ENCODE results near the gene TRPV2.

DNA sequence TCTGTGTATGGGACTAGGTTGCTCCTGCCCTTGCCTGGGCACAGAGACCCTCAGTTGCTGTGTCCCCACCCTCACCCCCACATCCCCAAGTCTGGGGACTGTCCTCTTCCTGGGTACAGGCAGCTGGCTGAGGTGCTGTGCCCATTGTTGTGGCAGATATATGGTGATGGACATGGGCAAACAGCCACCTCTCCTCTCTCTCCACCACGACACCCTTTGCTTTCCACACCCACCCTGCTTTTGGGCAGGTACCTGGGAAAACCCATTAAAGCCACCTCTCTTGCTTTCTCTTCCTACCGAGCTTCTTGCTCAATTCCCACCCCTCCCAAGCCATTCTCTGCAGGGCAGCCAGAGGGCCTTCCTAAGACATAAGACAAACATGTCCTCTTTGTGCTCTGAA lies 21.7 kb downstream of the TRPV2 start:
- TF ChIP-seq POLR2AphosphoS5 (IDR thresholded peaks at IDR 0.05; ENCODE audit: low read depth) (no peak), STAT1 (IDR thresholded peaks at IDR 0.05; ENCODE audit: unreplicated experiment) (no peak), CREB1 (CRISPR knock-in tag; IDR thresholded peaks at IDR 0.05; ENCODE audit: low read depth) (no peak), EZH2 (IDR thresholded peaks at IDR 0.05; ENCODE audit: low read depth, unreplicated experiment) (no peak), EZH2phosphoT487 (IDR thresholded peaks at IDR 0.05; ENCODE audit: unreplicated experiment) (no peak), JUNB (IDR thresholded peaks at IDR 0.05; ENCODE audit: unreplicated experiment) (no peak), NANOG (IDR thresholded peaks at IDR 0.05; ENCODE audit: borderline replicate concordance) (no peak), ZNF114 (CRISPR knock-in tag; IDR thresholded peaks at IDR 0.05) (no peak)
- TF ChIP-seq, protein P1, sequence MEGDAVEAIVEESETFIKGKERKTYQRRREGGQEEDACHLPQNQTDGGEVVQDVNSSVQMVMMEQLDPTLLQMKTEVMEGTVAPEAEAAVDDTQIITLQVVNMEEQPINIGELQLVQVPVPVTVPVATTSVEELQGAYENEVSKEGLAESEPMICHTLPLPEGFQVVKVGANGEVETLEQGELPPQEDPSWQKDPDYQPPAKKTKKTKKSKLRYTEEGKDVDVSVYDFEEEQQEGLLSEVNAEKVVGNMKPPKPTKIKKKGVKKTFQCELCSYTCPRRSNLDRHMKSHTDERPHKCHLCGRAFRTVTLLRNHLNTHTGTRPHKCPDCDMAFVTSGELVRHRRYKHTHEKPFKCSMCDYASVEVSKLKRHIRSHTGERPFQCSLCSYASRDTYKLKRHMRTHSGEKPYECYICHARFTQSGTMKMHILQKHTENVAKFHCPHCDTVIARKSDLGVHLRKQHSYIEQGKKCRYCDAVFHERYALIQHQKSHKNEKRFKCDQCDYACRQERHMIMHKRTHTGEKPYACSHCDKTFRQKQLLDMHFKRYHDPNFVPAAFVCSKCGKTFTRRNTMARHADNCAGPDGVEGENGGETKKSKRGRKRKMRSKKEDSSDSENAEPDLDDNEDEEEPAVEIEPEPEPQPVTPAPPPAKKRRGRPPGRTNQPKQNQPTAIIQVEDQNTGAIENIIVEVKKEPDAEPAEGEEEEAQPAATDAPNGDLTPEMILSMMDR (conservative IDR thresholded peaks at IDR 0.05; ENCODE audit: low read depth in 2 of 2): no peak
- TF ChIP-seq, protein P2, sequence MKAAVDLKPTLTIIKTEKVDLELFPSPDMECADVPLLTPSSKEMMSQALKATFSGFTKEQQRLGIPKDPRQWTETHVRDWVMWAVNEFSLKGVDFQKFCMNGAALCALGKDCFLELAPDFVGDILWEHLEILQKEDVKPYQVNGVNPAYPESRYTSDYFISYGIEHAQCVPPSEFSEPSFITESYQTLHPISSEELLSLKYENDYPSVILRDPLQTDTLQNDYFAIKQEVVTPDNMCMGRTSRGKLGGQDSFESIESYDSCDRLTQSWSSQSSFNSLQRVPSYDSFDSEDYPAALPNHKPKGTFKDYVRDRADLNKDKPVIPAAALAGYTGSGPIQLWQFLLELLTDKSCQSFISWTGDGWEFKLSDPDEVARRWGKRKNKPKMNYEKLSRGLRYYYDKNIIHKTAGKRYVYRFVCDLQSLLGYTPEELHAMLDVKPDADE (IDR thresholded peaks at IDR 0.05): no peak
- TF ChIP-seq, protein P3, sequence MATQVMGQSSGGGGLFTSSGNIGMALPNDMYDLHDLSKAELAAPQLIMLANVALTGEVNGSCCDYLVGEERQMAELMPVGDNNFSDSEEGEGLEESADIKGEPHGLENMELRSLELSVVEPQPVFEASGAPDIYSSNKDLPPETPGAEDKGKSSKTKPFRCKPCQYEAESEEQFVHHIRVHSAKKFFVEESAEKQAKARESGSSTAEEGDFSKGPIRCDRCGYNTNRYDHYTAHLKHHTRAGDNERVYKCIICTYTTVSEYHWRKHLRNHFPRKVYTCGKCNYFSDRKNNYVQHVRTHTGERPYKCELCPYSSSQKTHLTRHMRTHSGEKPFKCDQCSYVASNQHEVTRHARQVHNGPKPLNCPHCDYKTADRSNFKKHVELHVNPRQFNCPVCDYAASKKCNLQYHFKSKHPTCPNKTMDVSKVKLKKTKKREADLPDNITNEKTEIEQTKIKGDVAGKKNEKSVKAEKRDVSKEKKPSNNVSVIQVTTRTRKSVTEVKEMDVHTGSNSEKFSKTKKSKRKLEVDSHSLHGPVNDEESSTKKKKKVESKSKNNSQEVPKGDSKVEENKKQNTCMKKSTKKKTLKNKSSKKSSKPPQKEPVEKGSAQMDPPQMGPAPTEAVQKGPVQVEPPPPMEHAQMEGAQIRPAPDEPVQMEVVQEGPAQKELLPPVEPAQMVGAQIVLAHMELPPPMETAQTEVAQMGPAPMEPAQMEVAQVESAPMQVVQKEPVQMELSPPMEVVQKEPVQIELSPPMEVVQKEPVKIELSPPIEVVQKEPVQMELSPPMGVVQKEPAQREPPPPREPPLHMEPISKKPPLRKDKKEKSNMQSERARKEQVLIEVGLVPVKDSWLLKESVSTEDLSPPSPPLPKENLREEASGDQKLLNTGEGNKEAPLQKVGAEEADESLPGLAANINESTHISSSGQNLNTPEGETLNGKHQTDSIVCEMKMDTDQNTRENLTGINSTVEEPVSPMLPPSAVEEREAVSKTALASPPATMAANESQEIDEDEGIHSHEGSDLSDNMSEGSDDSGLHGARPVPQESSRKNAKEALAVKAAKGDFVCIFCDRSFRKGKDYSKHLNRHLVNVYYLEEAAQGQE (IDR thresholded peaks at IDR 0.05; ENCODE audit: unreplicated experiment): no peak
- TF ChIP-seq, protein P4, sequence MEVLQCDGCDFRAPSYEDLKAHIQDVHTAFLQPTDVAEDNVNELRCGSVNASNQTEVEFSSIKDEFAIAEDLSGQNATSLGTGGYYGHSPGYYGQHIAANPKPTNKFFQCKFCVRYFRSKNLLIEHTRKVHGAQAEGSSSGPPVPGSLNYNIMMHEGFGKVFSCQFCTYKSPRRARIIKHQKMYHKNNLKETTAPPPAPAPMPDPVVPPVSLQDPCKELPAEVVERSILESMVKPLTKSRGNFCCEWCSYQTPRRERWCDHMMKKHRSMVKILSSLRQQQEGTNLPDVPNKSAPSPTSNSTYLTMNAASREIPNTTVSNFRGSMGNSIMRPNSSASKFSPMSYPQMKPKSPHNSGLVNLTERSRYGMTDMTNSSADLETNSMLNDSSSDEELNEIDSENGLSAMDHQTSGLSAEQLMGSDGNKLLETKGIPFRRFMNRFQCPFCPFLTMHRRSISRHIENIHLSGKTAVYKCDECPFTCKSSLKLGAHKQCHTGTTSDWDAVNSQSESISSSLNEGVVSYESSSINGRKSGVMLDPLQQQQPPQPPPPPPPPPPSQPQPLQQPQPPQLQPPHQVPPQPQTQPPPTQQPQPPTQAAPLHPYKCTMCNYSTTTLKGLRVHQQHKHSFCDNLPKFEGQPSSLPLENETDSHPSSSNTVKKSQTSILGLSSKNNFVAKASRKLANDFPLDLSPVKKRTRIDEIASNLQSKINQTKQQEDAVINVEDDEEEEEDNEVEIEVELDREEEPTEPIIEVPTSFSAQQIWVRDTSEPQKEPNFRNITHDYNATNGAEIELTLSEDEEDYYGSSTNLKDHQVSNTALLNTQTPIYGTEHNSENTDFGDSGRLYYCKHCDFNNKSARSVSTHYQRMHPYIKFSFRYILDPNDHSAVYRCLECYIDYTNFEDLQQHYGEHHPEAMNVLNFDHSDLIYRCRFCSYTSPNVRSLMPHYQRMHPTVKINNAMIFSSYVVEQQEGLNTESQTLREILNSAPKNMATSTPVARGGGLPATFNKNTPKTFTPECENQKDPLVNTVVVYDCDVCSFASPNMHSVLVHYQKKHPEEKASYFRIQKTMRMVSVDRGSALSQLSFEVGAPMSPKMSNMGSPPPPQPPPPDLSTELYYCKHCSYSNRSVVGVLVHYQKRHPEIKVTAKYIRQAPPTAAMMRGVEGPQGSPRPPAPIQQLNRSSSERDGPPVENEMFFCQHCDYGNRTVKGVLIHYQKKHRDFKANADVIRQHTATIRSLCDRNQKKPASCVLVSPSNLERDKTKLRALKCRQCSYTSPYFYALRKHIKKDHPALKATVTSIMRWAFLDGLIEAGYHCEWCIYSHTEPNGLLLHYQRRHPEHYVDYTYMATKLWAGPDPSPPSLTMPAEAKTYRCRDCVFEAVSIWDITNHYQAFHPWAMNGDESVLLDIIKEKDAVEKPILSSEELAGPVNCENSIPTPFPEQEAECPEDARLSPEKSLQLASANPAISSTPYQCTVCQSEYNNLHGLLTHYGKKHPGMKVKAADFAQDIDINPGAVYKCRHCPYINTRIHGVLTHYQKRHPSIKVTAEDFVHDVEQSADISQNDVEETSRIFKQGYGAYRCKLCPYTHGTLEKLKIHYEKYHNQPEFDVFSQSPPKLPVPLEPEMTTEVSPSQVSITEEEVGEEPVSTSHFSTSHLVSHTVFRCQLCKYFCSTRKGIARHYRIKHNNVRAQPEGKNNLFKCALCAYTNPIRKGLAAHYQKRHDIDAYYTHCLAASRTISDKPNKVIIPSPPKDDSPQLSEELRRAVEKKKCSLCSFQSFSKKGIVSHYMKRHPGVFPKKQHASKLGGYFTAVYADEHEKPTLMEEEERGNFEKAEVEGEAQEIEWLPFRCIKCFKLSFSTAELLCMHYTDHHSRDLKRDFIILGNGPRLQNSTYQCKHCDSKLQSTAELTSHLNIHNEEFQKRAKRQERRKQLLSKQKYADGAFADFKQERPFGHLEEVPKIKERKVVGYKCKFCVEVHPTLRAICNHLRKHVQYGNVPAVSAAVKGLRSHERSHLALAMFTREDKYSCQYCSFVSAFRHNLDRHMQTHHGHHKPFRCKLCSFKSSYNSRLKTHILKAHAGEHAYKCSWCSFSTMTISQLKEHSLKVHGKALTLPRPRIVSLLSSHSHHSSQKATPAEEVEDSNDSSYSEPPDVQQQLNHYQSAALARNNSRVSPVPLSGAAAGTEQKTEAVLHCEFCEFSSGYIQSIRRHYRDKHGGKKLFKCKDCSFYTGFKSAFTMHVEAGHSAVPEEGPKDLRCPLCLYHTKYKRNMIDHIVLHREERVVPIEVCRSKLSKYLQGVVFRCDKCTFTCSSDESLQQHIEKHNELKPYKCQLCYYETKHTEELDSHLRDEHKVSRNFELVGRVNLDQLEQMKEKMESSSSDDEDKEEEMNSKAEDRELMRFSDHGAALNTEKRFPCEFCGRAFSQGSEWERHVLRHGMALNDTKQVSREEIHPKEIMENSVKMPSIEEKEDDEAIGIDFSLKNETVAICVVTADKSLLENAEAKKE (CRISPR knock-in tag; IDR thresholded peaks at IDR 0.05): no peak

Measured in GM23338 (cell line).